WTC11 (cell line): Measurements from ENCODE around the gene LETM1. TPM values are rescaled to one million over a fixed set of nuclear protein-coding genes. Genes with fewer than 3 reads are reported as not detected.

Source experiments
- ATAC-seq: fragments of 200-7000 bp; cut with Tn5 transposase; 2 replicates; pipeline ENCODE4 v1.10.0; 2021; ENCODE audit warnings: mild to moderate bottlenecking, moderate library complexity
- CTCF ChIA-PET: fragments of 300-600 bp; sonication (Branson Sonifier 250); formaldehyde crosslinking; loops from one replicate; lab custom pipeline; 2021; ENCODE audit warnings: antibody characterized with exemption; lab: Charles Lee
- POLR2A ChIA-PET: fragments of 350-600 bp; sonication (Branson Sonifier 250); formaldehyde crosslinking; loops from one replicate; lab custom pipeline; 2021; ENCODE audit warnings: antibody characterized with exemption; lab: Charles Lee
- DNase-seq: peaks from one replicate; pipeline ENCODE4 v3.0.0; 2021; ENCODE audit warnings: low spot score
- H3K27ac Mint-ChIP-seq: 2 replicates; pipeline ENCODE4 v1.8.0; 2021; ENCODE audit warnings: mixed read lengths
- H3K27me3 Mint-ChIP-seq: 2 replicates; pipeline ENCODE4 v1.8.0; 2021; ENCODE audit warnings: low read depth, mild to moderate bottlenecking, moderate library complexity, mixed read lengths
- H3K36me3 Mint-ChIP-seq: 2 replicates; pipeline ENCODE4 v1.8.0; 2021; ENCODE audit warnings: mixed read lengths
- H3K4me1 Mint-ChIP-seq: 2 replicates; pipeline ENCODE4 v1.8.0; 2022; ENCODE audit warnings: mixed read lengths
- H3K4me3 Mint-ChIP-seq: 2 replicates; pipeline ENCODE4 v1.8.0; 2021; ENCODE audit warnings: mild to moderate bottlenecking, moderate library complexity, mixed read lengths
- H3K9me3 Mint-ChIP-seq: 2 replicates; pipeline ENCODE4 v1.8.0; 2021; ENCODE audit warnings: mixed read lengths
- ELF4 ChIP-seq: sonication (generic); formaldehyde crosslinking; IDR thresholded peaks from 2 replicates; pipeline ENCODE4 v1.8.1; 2022; ENCODE audit warnings: low read depth, mild to moderate bottlenecking, moderate library complexity, missing genetic modification reagents
- ETV6 ChIP-seq: sonication (generic); formaldehyde crosslinking; IDR thresholded peaks from 2 replicates; pipeline ENCODE4 v1.8.1; 2022; ENCODE audit warnings: mild to moderate bottlenecking, missing genetic modification reagents
- GABPB1 ChIP-seq: sonication (generic); formaldehyde crosslinking; IDR thresholded peaks from 2 replicates; pipeline ENCODE4 v1.8.1; 2023; ENCODE audit warnings: mild to moderate bottlenecking, missing genetic modification reagents
- JAZF1 ChIP-seq: fragments of 250-450 bp; sonication (Bioruptor Pico); IDR thresholded peaks from 2 replicates; pipeline ENCODE4 v1.9.0; 2021; ENCODE audit warnings: moderate library complexity, mild to moderate bottlenecking, inconsistent platforms
- MXD4 ChIP-seq: fragments of 250-450 bp; sonication (Bioruptor Pico); IDR thresholded peaks from 2 replicates; pipeline ENCODE4 v1.8.0; 2021; ENCODE audit warnings: mild to moderate bottlenecking, moderate library complexity, borderline replicate concordance
- PRRX2 ChIP-seq: fragments of 250-450 bp; sonication (Bioruptor Pico); IDR thresholded peaks from 2 replicates; pipeline ENCODE4 v1.8.0; 2021; ENCODE audit warnings: mild to moderate bottlenecking
- SMAD4 ChIP-seq: sonication (generic); formaldehyde crosslinking; IDR thresholded peaks from 2 replicates; pipeline ENCODE4 v1.8.0; 2022; ENCODE audit warnings: mild to moderate bottlenecking, missing genetic modification reagents
- SP1 ChIP-seq: sonication (generic); formaldehyde crosslinking; conservative IDR thresholded peaks from 2 replicates; pipeline ENCODE4 v1.8.1; 2022; ENCODE audit warnings: missing genetic modification reagents
- TCF7 ChIP-seq: sonication (generic); formaldehyde crosslinking; IDR thresholded peaks from 2 replicates; pipeline ENCODE4 v1.8.0; 2022; ENCODE audit warnings: mild to moderate bottlenecking, low read depth, missing genetic modification reagents, moderate library complexity
- TEAD1 ChIP-seq: sonication (generic); formaldehyde crosslinking; IDR thresholded peaks from 2 replicates; pipeline ENCODE4 v1.8.0; 2022; ENCODE audit warnings: mild to moderate bottlenecking, missing genetic modification reagents
- TP53 ChIP-seq: sonication (generic); formaldehyde crosslinking; IDR thresholded peaks from 2 replicates; pipeline ENCODE4 v1.8.1; 2023; ENCODE audit warnings: mild to moderate bottlenecking, missing genetic modification reagents
- ZNF263 ChIP-seq: sonication (generic); formaldehyde crosslinking; IDR thresholded peaks from 2 replicates; pipeline ENCODE4 v1.8.1; 2022; ENCODE audit warnings: low read depth, mild to moderate bottlenecking, moderate library complexity, missing genetic modification reagents
- ZNF396 ChIP-seq: fragments of 250-450 bp; sonication (Bioruptor Pico); IDR thresholded peaks from 2 replicates; pipeline ENCODE4 v1.8.0; 2021; ENCODE audit warnings: mild to moderate bottlenecking, moderate library complexity, borderline replicate concordance
- ZNF423 ChIP-seq: fragments of 250-450 bp; sonication (Bioruptor Pico); IDR thresholded peaks from 2 replicates; pipeline ENCODE4 v2.1.2; 2022; ENCODE audit warnings: mild to moderate bottlenecking, moderate library complexity
- total RNA-seq: library from RNA; stranded (reverse); gene quantifications from 3 replicates; pipeline ENCODE4 v1.2.3, GENCODE V29; 2021
- TF ChIP-seq, protein P1 (sequence below): fragments of 250-450 bp; sonication (Bioruptor Pico); conservative IDR thresholded peaks from 2 replicates; pipeline ENCODE4 v1.9.0; 2021; ENCODE audit warnings: mild to moderate bottlenecking
- TF ChIP-seq, protein P2 (sequence below): sonication (generic); formaldehyde crosslinking; IDR thresholded peaks from 2 replicates; pipeline ENCODE4 v1.8.1; 2022; ENCODE audit warnings: mild to moderate bottlenecking, missing genetic modification reagents, moderate library complexity, borderline replicate concordance
- TF ChIP-seq, protein P3 (sequence below): fragments of 250-450 bp; sonication (Bioruptor Pico); IDR thresholded peaks from 2 replicates; pipeline ENCODE4 v1.9.0; 2021; ENCODE audit warnings: mild to moderate bottlenecking
- TF ChIP-seq, protein P4 (sequence below): sonication (generic); formaldehyde crosslinking; IDR thresholded peaks from 2 replicates; pipeline ENCODE4 v1.8.1; 2023; ENCODE audit warnings: mild to moderate bottlenecking, missing genetic modification reagents
- TF ChIP-seq, protein P5 (sequence below): sonication (generic); formaldehyde crosslinking; IDR thresholded peaks from 2 replicates; pipeline ENCODE4 v1.8.0; 2023; ENCODE audit warnings: missing genetic modification reagents

The LETM1 gene
- total RNA-seq, 1 experiment from 2014 or later: 66.7 TPM

DNA sequence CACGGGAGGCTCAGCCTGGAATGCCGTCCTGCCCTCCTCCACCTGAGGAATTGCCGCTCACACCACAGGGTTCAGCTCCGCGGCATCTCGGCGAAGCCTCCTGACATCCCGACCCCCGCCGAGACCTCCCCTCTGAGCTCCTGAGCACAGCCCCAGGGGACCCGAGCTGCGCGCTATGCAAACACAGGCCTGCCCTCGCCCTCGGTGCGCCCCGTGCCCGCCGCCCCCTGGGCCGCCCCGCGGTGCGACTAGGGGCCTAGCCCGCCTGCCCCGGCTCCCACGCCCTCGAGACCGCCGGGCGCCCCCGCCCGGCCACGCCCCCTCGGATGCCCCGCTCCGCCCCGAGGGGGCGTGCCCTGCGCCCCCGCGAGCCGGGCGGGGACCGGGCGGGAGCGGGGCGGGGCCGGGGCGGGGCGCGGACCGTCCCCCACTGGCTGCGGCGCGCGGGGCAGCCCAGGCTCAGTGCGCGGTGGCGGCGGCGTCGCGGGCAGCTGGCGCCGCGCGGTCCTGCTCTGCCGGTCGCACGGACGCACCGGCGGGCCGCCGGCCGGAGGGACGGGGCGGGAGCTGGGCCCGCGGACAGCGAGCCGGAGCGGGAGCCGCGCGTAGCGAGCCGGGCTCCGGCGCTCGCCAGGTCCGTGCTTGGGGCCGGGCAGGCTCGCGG, 63.0 kb downstream of the LETM1 start, which contains the start of gene FGFR3:
FGFR3 (plus strand) TSS at position 462 of the 664 bp plus-strand sequence. CDS start 642 bp downstream, outside the sequence.
- H3K27me3 Mint-ChIP-seq: peaks cover 51% of the 10 kb centered on the region
- ChIA-PET POLR2A (interaction anchor here (0.9 to 1.5 kb wide), 5 partner anchors 10 to 39 kb away, joined by 3 to 5 read pairs (median 4); no protein-coding TSS in a partner anchor), CTCF (interaction anchor here (0.5 to 11.1 kb wide), 15 partner anchors 9 to 86 kb away, joined by 3 to 115 read pairs (median 7); no protein-coding TSS in a partner anchor)
- H3K9me3 Mint-ChIP-seq: no peaks in the 10 kb centered on the region
- no peaks in the 10 kb centered on the region for H3K4me1 Mint-ChIP-seq
- DNase-seq (peak; percentile 78), ATAC-seq (peak; percentile 71)
- H3K36me3 Mint-ChIP-seq: no peaks in the 10 kb centered on the region
- H3K27ac Mint-ChIP-seq: no peak within 1 kb of the TSS
- TF ChIP-seq, protein P1, sequence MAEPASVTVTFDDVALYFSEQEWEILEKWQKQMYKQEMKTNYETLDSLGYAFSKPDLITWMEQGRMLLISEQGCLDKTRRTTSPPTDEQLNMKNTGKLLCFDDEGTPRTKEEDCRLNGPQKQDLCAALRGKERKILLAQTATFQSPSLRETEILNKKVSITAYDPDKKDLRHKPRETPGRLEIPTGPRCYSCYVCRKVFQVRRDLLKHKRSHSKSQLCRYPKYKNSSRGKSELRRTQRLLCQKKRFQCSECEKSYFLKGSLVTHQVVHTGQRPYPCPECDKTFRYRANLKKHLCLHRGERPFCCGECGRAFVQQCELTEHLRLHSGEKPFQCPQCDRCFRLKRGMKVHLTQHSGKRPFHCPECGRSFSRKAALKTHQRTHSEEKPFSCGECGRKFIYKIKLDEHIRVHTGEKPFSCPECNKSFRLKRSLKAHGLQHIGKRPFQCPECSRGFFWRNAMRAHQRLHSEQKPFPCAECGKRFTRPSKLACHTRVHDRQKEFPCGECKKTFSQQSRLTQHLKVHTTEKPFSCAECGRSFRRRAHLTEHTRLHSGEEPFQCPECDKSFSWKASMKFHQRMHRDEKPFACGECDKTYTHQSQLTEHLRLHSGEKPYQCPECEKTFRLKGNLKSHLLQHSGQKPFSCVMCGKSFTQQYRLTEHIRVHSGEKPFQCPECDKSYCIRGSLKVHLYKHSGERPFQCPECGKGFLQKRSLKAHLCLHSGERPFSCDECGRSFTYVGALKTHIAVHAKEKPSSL (CRISPR knock-in tag): no peak
- TF ChIP-seq, protein P2, sequence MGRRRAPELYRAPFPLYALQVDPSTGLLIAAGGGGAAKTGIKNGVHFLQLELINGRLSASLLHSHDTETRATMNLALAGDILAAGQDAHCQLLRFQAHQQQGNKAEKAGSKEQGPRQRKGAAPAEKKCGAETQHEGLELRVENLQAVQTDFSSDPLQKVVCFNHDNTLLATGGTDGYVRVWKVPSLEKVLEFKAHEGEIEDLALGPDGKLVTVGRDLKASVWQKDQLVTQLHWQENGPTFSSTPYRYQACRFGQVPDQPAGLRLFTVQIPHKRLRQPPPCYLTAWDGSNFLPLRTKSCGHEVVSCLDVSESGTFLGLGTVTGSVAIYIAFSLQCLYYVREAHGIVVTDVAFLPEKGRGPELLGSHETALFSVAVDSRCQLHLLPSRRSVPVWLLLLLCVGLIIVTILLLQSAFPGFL (CRISPR knock-in tag): no peak
- TF ChIP-seq ZNF423 (CRISPR knock-in tag) (peak; percentile 100), ETV6 (CRISPR knock-in tag) (0 out of 2 replicates have a peak, but pooled peaks have one; percentile 34), ZNF396 (no peak), TP53 (0 out of 2 replicates have a peak, but pooled peaks have one; percentile 19), SP1 (CRISPR knock-in tag) (peak; percentile 79), GABPB1 (CRISPR knock-in tag) (0 out of 2 replicates have a peak, but pooled peaks have one; percentile 24), PRRX2 (CRISPR knock-in tag) (no peak)
- TF ChIP-seq, protein P3, sequence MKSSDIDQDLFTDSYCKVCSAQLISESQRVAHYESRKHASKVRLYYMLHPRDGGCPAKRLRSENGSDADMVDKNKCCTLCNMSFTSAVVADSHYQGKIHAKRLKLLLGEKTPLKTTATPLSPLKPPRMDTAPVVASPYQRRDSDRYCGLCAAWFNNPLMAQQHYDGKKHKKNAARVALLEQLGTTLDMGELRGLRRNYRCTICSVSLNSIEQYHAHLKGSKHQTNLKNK (CRISPR knock-in tag): 0 out of 2 replicates have a peak, but pooled peaks have one; percentile 11
- TF ChIP-seq, protein P4, sequence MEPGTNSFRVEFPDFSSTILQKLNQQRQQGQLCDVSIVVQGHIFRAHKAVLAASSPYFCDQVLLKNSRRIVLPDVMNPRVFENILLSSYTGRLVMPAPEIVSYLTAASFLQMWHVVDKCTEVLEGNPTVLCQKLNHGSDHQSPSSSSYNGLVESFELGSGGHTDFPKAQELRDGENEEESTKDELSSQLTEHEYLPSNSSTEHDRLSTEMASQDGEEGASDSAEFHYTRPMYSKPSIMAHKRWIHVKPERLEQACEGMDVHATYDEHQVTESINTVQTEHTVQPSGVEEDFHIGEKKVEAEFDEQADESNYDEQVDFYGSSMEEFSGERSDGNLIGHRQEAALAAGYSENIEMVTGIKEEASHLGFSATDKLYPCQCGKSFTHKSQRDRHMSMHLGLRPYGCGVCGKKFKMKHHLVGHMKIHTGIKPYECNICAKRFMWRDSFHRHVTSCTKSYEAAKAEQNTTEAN: peak; percentile 22; the same call in 1 of the 2 replicates
- H3K4me3 Mint-ChIP-seq: peak within 1 kb of the TSS; percentile 54

DNA sequence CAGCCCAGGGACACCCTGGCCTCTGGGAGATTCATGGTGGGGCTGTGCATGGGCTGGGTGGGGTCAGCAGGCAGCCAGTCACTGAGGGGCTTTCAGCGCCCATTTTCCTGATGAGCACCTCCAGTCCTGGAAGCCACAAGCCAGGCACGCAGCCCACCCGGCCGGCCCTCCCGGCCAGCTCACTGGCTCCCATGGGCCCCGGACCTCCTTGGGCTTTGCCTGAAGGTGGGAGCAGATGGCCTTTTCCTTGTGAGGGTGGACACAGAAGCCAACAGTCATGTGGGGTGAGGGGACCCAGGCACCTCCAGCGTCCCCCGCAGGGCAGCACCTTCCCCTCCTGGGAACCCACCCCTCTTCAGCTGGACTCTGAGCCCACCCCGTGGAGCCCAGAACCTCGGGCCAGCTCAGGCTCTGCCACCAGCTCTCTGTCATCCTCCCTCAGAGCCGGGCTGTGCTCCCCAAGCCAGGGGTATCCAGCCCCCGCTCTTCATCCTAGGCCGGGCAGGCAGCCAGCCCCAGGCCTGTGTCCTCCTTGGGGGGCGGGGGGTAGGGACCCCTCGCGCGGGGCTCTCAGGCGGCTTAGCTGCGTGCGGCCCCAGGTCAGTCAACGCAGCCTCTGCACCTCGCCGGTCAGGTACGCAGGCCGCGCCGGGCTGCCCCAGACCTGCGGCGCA, 63.7 kb downstream of the LETM1 start:
- H3K27ac Mint-ChIP-seq: no peak overlapping the region
- peak; percentile 41; the same call in 1 of the 2 replicates for TF ChIP-seq TEAD1 (CRISPR knock-in tag)
- no peak for TF ChIP-seq JAZF1 (CRISPR knock-in tag)
- no peak for TF ChIP-seq SMAD4 (CRISPR knock-in tag)
- TF ChIP-seq ZNF263 (CRISPR knock-in tag): peak; percentile 78
- TF ChIP-seq MXD4: no peak
- 0 out of 2 replicates have a peak, but pooled peaks have one; percentile 54 for TF ChIP-seq ELF4 (CRISPR knock-in tag)
- TF ChIP-seq, protein P5, sequence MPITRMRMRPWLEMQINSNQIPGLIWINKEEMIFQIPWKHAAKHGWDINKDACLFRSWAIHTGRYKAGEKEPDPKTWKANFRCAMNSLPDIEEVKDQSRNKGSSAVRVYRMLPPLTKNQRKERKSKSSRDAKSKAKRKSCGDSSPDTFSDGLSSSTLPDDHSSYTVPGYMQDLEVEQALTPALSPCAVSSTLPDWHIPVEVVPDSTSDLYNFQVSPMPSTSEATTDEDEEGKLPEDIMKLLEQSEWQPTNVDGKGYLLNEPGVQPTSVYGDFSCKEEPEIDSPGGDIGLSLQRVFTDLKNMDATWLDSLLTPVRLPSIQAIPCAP (CRISPR knock-in tag): 0 out of 2 replicates have a peak, but pooled peaks have one; percentile 32
- TF ChIP-seq TCF7 (CRISPR knock-in tag): no peak
- H3K4me1 Mint-ChIP-seq: no peaks in the 10 kb centered on the region
- ChIA-PET POLR2A (interaction anchor here (0.9 to 1.5 kb wide), 5 partner anchors 10 to 38 kb away, joined by 3 to 5 read pairs (median 4); no protein-coding TSS in a partner anchor), CTCF (interaction anchor here (1.0 to 11.1 kb wide), 15 partner anchors 8 to 47 kb away, joined by 3 to 115 read pairs (median 7); no protein-coding TSS in a partner anchor)
- no peak for DNase-seq
- H3K27me3 Mint-ChIP-seq: peaks cover 51% of the 10 kb centered on the region
- no peak for ATAC-seq
- H3K9me3 Mint-ChIP-seq: no peaks in the 10 kb centered on the region
- peak overlapping the region; percentile 52 for H3K4me3 Mint-ChIP-seq
- H3K36me3 Mint-ChIP-seq: no peaks in the 10 kb centered on the region
